Measurements from ENCODE around the gene ICA1L. TPM values are rescaled to one million over a fixed set of nuclear protein-coding genes. Genes with fewer than 3 reads are reported as not detected.

The ICA1L gene
- polyA plus RNA-seq, 2 donors: 1.1 to 1.2 TPM

DNA sequence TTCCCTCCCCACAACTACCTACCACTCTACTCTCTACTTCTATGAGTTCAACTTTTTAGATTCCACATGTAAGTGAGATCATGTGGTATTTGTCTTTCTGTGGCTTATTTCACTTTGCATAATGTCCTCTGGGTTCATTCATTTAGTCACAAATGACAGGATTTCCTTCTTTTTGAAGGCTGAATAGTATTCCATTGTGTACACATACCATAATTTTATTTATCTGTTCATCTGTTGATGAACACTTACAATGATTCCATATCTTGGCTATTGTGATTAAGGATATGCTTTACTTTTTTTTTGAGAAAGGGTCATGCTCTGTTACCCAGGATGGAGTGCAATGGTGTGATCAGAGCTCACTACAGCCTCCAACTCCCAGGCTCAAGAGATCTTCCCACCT is 73.6 kb downstream of the ICA1L start:
- Histone ChIP-seq H3K27ac (ENCODE audit: low read depth in 2 of 2, low read length in 1 of 2) (no peak overlapping the region), H3K9me3 (ENCODE audit: control insufficient read depth in 2 of 2, insufficient read depth in 1 of 2, low read depth in 1 of 2, low read length in 1 of 2) (no peaks in the 10 kb centered on the region), H3K4me3 (ENCODE audit: low read depth in 1 of 2, low read length in 2 of 2) (no peak overlapping the region), H3K27me3 (ENCODE audit: control insufficient read depth in 1 of 2, insufficient read depth in 2 of 2, low read length in 2 of 2) (no peaks in the 10 kb centered on the region), H3K36me3 (ENCODE audit: control insufficient read depth in 2 of 2, insufficient read depth in 2 of 2, low read length in 1 of 2) (no peaks in the 10 kb centered on the region), H3K4me1 (ENCODE audit: control insufficient read depth in 2 of 2, insufficient read depth in 2 of 2, low read length in 1 of 2) (no peaks in the 10 kb centered on the region)

DNA sequence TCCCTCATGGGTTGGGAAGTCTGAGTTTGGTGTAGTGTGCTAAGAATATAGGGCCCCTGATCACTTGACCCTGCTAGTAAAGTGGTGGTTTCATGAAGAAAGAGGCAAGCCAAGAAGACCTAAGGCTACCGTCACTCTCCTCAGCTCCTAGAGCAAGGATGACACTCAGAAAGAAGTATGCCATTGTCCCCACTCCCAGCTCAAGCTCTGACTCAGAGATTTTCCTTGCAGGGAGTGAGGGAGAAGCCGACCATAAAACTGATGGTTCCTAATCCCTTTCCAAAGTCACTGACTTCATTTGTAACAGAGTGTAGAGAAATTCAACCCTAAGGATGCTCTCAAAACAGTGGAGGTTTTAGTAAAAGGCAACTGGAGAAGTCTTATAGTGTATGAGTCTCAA is 80.9 kb downstream of the ICA1L start:
- 91 to 92% methylated on average over 2 of the region's 2 CpGs for WGBS, 2 donors

DNA sequence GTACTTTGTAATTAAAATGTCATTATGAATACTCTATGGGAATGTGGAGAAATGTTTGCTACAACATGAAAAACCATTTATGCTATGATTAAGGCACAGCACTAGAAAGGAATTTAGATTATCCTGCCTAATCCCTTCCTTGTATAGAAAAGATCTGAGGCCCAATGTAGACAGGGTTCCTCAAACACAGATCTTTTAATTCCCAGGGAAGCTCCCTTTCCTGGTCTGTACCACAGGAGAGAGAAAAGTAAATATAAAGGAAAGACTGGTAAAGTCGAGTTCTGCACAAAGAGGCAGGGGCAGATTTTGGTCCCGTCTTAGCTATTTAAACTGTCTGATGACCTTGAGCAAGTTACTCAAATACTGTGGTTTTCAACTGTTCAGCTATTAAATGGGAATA is 84.7 kb downstream of the ICA1L start:
- Histone ChIP-seq H3K27me3 (ENCODE audit: control insufficient read depth in 1 of 2, insufficient read depth in 2 of 2, low read length in 2 of 2) (no peaks in the 10 kb centered on the region), H3K9me3 (ENCODE audit: control insufficient read depth in 2 of 2, insufficient read depth in 1 of 2, low read depth in 1 of 2, low read length in 1 of 2) (no peaks in the 10 kb centered on the region), H3K27ac (ENCODE audit: low read depth in 2 of 2, low read length in 1 of 2) (no peak overlapping the region), H3K36me3 (ENCODE audit: control insufficient read depth in 2 of 2, insufficient read depth in 2 of 2, low read length in 1 of 2) (peaks cover 0 to 5% of the 10 kb centered on the region in 2 donors), H3K4me1 (ENCODE audit: control insufficient read depth in 2 of 2, insufficient read depth in 2 of 2, low read length in 1 of 2) (no peaks in the 10 kb centered on the region), H3K4me3 (ENCODE audit: low read depth in 1 of 2, low read length in 2 of 2) (no peak overlapping the region)
- 41 to 53% methylated on average over 2 of the region's 2 CpGs for WGBS, 2 donors

More for the DNA sequence above, 80.9 kb downstream of the ICA1L start:
- H3K4me3 ChIP-seq (ENCODE audit: low read depth in 1 of 2, low read length in 2 of 2): no peak overlapping the region
- H3K9me3 ChIP-seq (ENCODE audit: control insufficient read depth in 2 of 2, insufficient read depth in 1 of 2, low read depth in 1 of 2, low read length in 1 of 2): no peaks in the 10 kb centered on the region
- no peaks in the 10 kb centered on the region for H3K27me3 ChIP-seq (ENCODE audit: control insufficient read depth in 1 of 2, insufficient read depth in 2 of 2, low read length in 2 of 2)
- peaks cover 0 to 5% of the 10 kb centered on the region in 2 donors for H3K36me3 ChIP-seq (ENCODE audit: control insufficient read depth in 2 of 2, insufficient read depth in 2 of 2, low read length in 1 of 2)
- no peak overlapping the region for H3K27ac ChIP-seq (ENCODE audit: low read depth in 2 of 2, low read length in 1 of 2)
- H3K4me1 ChIP-seq (ENCODE audit: control insufficient read depth in 2 of 2, insufficient read depth in 2 of 2, low read length in 1 of 2): no peaks in the 10 kb centered on the region

- Histone ChIP-seq H3K27ac (ENCODE audit: low read depth in 2 of 2, low read length in 1 of 2) (no peak overlapping the region), H3K4me3 (ENCODE audit: low read depth in 1 of 2, low read length in 2 of 2) (no peak overlapping the region), H3K9me3 (ENCODE audit: control insufficient read depth in 2 of 2, insufficient read depth in 1 of 2, low read depth in 1 of 2, low read length in 1 of 2) (no peaks in the 10 kb centered on the region), H3K27me3 (ENCODE audit: control insufficient read depth in 1 of 2, insufficient read depth in 2 of 2, low read length in 2 of 2) (no peaks in the 10 kb centered on the region), H3K36me3 (ENCODE audit: control insufficient read depth in 2 of 2, insufficient read depth in 2 of 2, low read length in 1 of 2) (peaks cover 0 to 5% of the 10 kb centered on the region in 2 donors), H3K4me1 (ENCODE audit: control insufficient read depth in 2 of 2, insufficient read depth in 2 of 2, low read length in 1 of 2) (no peaks in the 10 kb centered on the region)
- WGBS, 2 donors: 61 to 78% methylated on average over 3 of the region's 3 CpGs
Measured at GRCh38 chr2:202782940-202783558, 88.5 kb downstream of the ICA1L start.

GRCh38 chr2:202780514-202781021 is 91.0 kb downstream of the ICA1L start:
- Histone ChIP-seq H3K9me3 (ENCODE audit: control insufficient read depth in 2 of 2, insufficient read depth in 1 of 2, low read depth in 1 of 2, low read length in 1 of 2) (no peaks in the 10 kb centered on the region), H3K36me3 (ENCODE audit: control insufficient read depth in 2 of 2, insufficient read depth in 2 of 2, low read length in 1 of 2) (no peaks in the 10 kb centered on the region), H3K4me3 (ENCODE audit: low read depth in 1 of 2, low read length in 2 of 2) (no peak overlapping the region), H3K27me3 (ENCODE audit: control insufficient read depth in 1 of 2, insufficient read depth in 2 of 2, low read length in 2 of 2) (no peaks in the 10 kb centered on the region), H3K27ac (ENCODE audit: low read depth in 2 of 2, low read length in 1 of 2) (peak overlapping the region in 1 of 2 donors; percentile 2), H3K4me1 (ENCODE audit: control insufficient read depth in 2 of 2, insufficient read depth in 2 of 2, low read length in 1 of 2) (no peaks in the 10 kb centered on the region)

GRCh38 chr2:202778217-202778616 is 93.3 kb downstream of the ICA1L start:
- H3K27me3 ChIP-seq (ENCODE audit: control insufficient read depth in 1 of 2, insufficient read depth in 2 of 2, low read length in 2 of 2): no peaks in the 10 kb centered on the region
- H3K27ac ChIP-seq (ENCODE audit: low read depth in 2 of 2, low read length in 1 of 2): no peak overlapping the region
- H3K4me1 ChIP-seq (ENCODE audit: control insufficient read depth in 2 of 2, insufficient read depth in 2 of 2, low read length in 1 of 2): no peaks in the 10 kb centered on the region
- peaks cover 0 to 3% of the 10 kb centered on the region in 2 donors for H3K36me3 ChIP-seq (ENCODE audit: control insufficient read depth in 2 of 2, insufficient read depth in 2 of 2, low read length in 1 of 2)
- H3K4me3 ChIP-seq (ENCODE audit: low read depth in 1 of 2, low read length in 2 of 2): no peak overlapping the region
- H3K9me3 ChIP-seq (ENCODE audit: control insufficient read depth in 2 of 2, insufficient read depth in 1 of 2, low read depth in 1 of 2, low read length in 1 of 2): no peaks in the 10 kb centered on the region
- 72 to 89% methylated on average over 2 of the region's 2 CpGs for WGBS, 2 donors

GRCh38 chr2:202774104-202774503 is 97.5 kb downstream of the ICA1L start:
- Histone ChIP-seq H3K27me3 (ENCODE audit: control insufficient read depth in 1 of 2, insufficient read depth in 2 of 2, low read length in 2 of 2) (no peaks in the 10 kb centered on the region), H3K27ac (ENCODE audit: low read depth in 2 of 2, low read length in 1 of 2) (no peak overlapping the region), H3K4me1 (ENCODE audit: control insufficient read depth in 2 of 2, insufficient read depth in 2 of 2, low read length in 1 of 2) (no peaks in the 10 kb centered on the region), H3K9me3 (ENCODE audit: control insufficient read depth in 2 of 2, insufficient read depth in 1 of 2, low read depth in 1 of 2, low read length in 1 of 2) (no peaks in the 10 kb centered on the region), H3K4me3 (ENCODE audit: low read depth in 1 of 2, low read length in 2 of 2) (no peak overlapping the region), H3K36me3 (ENCODE audit: control insufficient read depth in 2 of 2, insufficient read depth in 2 of 2, low read length in 1 of 2) (peaks cover 0 to 3% of the 10 kb centered on the region in 2 donors)
- 92 to 93% methylated on average over 37 of the region's 37 CpGs for whole genome bisulfite sequencing, 2 donors

- 84 to 90% methylated on average over 6 of the region's 6 CpGs for WGBS, 2 donors
- no peak overlapping the region for H3K27ac ChIP-seq (ENCODE audit: low read depth in 2 of 2, low read length in 1 of 2)
- H3K9me3 ChIP-seq (ENCODE audit: control insufficient read depth in 2 of 2, insufficient read depth in 1 of 2, low read depth in 1 of 2, low read length in 1 of 2): no peaks in the 10 kb centered on the region
- H3K27me3 ChIP-seq (ENCODE audit: control insufficient read depth in 1 of 2, insufficient read depth in 2 of 2, low read length in 2 of 2): no peaks in the 10 kb centered on the region
- no peak overlapping the region for H3K4me3 ChIP-seq (ENCODE audit: low read depth in 1 of 2, low read length in 2 of 2)
- peaks cover 0 to 3% of the 10 kb centered on the region in 2 donors for H3K36me3 ChIP-seq (ENCODE audit: control insufficient read depth in 2 of 2, insufficient read depth in 2 of 2, low read length in 1 of 2)
- no peaks in the 10 kb centered on the region for H3K4me1 ChIP-seq (ENCODE audit: control insufficient read depth in 2 of 2, insufficient read depth in 2 of 2, low read length in 1 of 2)
Measured at GRCh38 chr2:202773301-202773973, 98.1 kb downstream of the ICA1L start.

DNA sequence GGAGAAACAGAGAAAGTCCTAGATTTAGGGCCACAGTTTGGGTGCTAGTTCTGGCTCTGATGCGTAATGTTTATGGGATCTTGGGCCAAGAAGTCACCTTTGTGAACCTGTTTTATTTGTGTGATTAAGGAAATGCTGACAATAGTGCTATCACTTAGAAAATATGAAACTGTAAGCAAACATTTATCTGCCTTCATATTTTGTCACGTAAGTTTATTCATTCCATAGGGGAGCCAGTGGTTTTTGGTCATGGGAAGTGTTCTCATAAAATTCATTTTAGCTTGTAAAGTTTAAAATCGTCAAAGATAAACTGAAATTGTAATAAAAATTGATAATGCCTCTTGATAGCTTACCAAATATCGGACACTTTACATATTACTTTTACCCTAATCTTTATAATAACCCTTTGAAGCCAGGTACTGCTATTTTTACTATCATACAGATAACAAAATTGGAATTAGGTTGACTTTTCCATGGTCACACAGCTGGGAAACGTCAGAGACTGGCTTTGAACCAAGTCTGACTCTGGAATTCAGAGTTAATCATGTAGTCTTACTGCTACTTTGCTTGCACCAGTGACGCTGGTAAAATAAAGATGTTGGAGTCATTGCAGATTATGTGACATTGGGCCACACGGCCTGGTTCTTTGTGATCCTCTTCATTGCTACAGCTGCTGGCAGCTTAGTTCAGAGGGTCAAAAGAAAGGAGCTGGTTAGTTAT is 99.7 kb downstream of the ICA1L start:
- Histone ChIP-seq H3K4me1 (ENCODE audit: control insufficient read depth in 2 of 2, insufficient read depth in 2 of 2, low read length in 1 of 2) (no peaks in the 10 kb centered on the region), H3K4me3 (ENCODE audit: low read depth in 1 of 2, low read length in 2 of 2) (no peak overlapping the region), H3K27ac (ENCODE audit: low read depth in 2 of 2, low read length in 1 of 2) (no peak overlapping the region), H3K9me3 (ENCODE audit: control insufficient read depth in 2 of 2, insufficient read depth in 1 of 2, low read depth in 1 of 2, low read length in 1 of 2) (no peaks in the 10 kb centered on the region), H3K36me3 (ENCODE audit: control insufficient read depth in 2 of 2, insufficient read depth in 2 of 2, low read length in 1 of 2) (peaks cover 0 to 3% of the 10 kb centered on the region in 2 donors), H3K27me3 (ENCODE audit: control insufficient read depth in 1 of 2, insufficient read depth in 2 of 2, low read length in 2 of 2) (no peaks in the 10 kb centered on the region)
- 64 to 82% methylated on average over 7 of the region's 7 CpGs for WGBS, 2 donors

Data from esophagus (tissue), 2 donors.